Stimulated activated CD8-positive, alpha-beta memory T cell treated with anti-CD3 and anti-CD28 coated beads, Interleukin-15, amount 100 ng/mL, for 1 hour (primary cell): Measurements from ENCODE around the gene IFIH1.

Experiments used
- DNase-seq: peaks from one replicate; pipeline ENCODE4 v3.0.0-alpha.2; 2020; ENCODE audit warnings: low read depth

Gene IFIH1

DNA sequence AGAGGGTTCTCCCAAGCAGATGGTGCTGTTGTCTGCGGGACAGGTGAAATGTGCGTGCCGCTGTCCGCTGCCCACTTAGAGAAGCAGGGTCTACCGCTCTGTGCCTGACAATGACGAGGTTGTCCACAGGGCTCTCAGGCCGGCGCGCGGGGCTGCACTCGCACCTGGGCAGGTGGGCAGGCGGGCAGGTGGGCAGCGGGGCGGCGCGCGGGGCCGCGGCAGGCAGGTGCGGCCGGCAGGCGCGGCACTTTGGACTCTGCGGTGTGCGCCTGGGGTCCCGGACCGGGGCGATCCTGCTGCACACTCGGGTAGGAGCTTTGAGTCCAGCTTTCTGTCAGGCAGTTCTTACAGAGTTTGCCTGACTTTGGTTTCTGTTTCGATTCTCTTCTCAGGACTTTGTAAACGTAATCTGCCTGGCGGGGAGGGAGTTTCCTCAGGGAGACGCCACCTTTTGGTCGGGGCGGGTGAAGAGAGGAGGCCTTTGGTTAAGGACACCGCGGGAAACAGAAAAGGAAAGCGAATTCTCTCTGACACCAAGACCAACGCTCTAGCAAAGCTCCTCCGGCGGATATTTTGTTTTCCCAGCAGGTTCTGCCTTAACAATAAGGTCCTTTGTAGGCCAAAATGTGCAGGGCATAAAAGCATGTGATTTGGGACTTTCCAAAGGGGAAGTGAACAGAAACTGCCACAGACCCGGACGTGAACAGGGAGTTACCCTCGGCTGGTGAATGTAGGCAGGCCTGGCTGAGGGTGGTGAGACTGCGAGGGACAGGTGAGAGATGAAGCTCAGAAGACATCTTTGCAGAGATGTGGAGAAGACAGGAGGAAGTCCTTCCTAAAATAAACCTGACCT lies at the start of gene IFIH1:
IFIH1 (minus strand) TSS at position 357 of the 853 bp plus-strand sequence. CDS start 377 bp downstream, outside the sequence.
- DNase-seq = peak; percentile 48

DNA sequence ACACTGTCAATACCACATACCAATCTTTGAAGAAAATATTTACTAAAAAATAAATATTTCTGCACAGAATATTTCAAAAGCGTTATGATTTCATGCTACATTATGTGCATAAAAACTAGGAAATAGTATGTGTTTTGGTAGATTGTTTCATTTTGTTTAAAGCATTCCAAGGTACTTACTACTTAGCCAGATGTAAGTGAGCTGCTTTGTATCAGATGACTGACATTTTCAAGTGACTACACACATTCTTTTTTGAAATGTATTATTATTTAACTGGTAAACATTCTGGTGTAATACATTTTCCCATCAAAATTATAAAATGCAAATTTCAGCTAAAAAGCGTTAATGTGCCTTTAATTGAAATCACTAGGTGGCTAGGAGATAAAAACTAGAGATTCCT lies 46.9 kb upstream of the IFIH1 start:
- DNase-seq = no peak

DNA sequence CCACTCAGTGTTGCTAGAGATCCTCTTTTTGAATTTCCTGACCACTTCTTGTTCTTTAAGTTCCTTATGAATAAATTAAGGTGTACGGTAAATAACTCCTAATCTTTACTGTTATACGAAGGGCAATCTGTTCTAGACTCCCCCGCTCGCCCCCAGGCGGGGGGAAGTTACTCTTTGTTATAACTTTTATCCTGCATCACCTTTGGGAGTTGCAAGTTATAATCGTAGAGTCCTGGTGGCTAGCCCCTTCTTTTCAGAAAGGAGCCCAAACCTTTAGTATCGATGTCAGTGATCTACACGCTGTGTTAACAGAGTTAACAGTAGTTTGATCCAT lies 26.1 kb upstream of the IFIH1 start:
- DNase-seq = no peak

DNA sequence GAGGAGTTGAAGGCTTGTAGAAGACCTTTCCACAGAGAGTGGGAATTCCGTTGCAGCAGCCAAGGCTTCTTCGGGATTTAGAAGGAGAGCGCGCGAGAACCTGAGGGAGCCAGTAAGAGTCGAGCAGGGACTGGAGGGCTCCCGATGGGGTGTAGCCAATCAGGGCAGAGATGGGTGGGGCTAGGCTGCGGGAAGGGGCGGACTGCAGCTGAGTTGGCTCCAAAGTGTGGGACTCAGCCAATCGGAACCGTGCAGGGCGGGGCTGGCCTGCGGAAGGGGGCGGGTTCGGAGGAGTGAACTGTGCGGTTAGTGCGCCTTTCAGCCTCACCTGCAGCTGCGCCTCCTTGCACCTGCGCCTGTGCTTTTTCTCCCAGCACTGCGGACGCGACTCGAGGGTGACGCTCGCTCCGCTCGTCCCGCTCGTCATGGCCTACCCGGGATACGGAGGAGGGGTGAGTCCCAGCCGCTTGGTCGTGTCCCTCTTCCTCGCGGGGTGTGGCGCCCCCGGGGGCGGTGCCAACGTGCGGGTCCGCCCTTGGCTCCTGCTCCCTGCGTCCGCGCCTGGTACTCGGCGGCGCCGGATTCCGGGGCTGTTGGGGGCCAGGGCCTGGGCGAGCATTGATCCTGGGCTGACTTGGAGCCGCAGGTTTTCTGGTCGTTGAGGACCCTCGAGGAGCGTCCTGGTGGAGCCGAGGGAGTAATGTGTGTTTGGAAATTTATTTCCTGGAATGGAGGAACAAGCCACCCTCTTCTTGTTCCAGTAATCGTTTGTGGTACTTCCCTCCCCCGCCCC lies 25.5 kb upstream of the IFIH1 start, which contains the start of gene GCA:
GCA (plus strand) TSS at position 309 of the 793 bp plus-strand sequence; CDS start at position 426, 117 bp downstream.
- peak; percentile 95 for DNase-seq

DNA sequence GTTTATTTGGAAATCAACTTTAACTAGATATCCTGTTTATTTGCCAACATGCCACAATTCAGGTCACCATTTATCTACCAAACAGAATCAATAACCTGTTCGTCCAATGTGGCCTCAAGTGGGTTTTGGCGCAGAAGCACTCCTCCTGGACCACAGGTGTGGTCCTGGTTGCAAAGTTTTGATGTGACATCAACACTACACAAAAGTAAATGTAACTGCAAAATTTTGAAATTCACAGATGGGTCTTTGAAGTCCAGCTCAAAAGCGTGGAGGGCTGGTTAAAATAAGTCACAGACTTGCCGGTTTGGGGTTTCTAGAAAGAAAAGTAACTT lies 25.0 kb upstream of the IFIH1 start:
- DNase-seq = no peak

DNA sequence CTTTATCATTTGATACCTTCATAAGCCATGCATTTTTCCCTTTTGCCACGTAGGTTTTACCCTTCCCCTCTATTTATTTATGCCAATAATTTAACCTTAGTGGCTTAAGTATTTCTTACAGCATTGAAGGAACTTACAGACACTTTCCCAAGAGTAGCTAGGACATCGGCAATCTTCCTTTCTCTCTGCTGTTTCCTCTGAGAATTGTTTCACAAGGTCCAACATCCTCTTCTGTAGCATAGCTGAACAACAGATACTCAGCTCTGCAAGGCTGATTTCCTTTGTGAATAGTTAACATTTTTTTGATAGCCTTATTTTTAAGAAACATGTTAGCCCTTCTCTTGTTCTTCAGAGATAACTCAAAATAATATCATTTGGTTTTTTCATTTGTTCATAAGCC lies 24.4 kb upstream of the IFIH1 start:
- DNase-seq = no peak

DNA sequence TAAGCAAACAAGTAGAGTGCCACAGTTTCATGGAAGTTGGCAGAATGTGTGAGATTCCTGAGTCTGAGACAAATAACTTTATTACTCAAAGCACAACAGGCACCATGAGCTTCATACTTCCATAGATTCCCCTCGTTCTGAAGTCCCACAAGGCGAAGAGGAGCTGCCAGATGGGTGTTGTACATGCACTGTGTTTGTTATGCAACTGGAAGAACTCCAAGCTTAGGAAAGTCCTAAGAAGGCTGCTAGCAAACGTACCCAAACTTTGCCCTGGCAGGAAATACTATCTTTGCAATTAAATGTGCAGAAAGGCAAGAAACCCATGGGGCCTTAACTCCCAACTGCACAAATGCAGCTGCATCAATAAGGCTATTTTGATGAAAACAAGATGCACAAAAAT lies 23.8 kb upstream of the IFIH1 start:
- DNase-seq = no peak

DNA sequence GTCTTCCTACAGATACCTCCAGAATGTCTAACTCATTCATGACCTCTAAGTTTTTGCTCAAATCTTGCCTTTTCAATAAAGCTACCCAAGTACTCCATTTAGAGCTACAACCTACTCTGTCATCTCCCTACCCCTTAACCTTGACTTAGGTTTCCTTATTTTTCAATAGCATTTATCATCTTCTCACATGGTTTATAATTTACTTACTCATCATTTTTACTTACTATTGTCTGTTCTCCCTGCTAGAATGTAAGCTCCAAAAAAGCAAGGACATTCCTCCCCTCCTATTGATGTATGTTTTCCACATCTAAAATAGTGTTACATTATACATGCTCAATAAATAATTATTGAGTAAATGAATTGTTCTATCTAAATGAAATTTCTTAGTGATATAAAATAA lies 22.3 kb upstream of the IFIH1 start:
- DNase-seq = no peak

DNA sequence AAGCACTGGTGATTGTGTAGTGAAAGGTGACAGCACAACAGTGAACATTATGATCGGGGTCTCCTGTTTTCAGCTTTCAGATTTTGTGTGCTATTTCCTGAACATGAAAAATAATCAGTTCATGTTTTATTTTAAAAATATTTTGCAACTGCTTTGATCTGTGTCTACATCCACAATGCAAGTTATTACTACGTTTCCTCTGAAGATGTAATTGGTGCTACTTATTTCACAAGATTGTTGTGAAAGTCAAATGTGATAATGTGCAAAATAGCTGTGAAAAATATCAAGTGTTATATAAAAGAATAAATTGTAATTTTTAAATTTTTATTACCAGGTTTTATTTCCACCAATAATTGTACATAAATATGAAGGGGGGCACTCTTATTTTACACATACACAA lies 19.4 kb upstream of the IFIH1 start:
- no peak for DNase-seq

DNA sequence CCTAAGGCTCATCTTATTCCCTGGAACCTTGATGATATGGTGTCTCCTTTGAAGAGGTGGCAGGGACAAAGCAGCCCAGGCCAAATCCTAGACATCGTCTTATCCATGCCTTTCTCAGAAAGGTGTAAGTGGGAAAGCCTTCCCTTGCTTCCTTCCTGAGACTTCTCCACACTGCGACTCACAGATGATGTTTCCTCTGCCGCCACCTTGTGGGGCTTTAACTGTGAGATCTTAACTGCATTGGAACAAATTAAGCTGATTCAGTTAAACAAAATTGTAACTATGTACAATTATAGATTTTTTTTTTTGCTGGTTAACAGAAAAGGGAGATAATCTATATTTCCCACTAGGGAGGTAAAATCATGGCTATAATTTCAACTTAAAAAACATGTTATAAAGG lies 15.5 kb upstream of the IFIH1 start:
- no peak for DNase-seq

DNA sequence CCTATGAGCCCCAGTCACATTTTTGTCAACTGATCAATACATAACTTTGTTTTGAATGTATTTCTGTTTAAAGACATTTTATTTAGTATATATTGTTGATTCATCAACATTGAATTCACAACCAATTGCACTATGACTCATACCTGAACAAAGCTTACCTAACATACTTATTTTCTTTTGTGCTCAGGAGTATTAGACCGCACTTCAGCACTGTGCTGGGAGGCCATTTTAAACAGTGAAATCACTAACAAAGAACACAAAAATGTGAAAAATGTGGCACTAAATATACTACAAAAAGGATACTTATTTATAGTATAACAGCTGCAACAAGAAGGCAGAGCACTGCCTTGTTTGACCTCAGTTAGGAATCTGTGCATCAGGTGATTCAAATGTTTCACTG lies 12.4 kb upstream of the IFIH1 start:
- DNase-seq = no peak

DNA sequence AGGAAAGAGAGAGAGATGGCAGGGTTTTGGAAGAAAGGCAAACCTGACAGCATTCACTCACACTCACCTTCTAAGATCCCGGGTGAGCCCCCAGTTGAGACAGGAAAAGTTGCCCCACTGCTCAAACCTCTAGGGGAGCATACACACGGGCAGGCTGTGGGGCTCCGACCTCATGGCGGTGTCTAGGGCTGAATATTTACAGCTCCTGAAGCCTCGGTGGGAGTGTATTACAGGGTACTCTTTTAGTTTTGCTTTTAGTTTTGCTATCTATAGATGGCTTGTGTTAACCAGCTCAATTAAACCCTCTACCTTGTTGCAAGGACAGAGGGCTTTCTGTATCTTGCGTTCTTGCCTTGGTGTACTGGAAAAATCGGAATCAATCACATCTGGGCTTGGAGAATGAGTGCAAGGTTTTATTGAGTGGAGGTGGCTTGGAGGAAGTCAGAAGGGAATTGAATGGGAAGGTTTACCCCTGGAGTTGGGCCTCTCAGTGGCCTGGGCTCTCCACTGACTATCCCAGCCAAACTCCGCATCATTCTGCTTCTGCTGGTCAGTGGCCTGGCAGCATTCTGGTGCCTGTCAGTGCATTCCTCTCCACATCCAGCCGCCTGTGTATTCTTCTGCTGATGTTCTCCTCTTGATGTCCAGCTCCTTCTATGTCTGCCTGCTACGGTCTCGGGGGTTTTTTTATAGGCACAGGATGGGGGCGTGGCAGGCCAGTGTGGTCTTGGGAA lies 10.1 kb upstream of the IFIH1 start:
- DNase-seq = no peak

DNA sequence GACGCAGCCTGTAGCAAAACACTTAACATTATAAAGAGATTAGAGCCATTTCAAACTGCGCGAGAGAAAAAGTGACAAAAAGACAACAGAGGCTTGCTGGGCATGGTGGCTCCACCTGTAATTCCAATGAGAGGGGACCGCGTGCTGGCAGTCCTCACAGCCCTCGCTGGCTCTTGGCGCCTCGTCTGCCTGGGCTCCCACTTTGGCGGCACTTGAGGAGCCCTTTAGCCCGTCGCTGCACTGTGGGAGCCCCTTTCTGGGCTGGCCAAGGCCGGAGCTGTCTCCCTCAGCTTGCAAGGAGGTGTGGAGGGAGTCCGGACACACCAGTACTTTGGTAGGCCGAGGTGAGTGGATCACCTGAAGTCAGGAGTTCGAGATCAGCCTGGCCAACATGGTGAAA lies 9.3 kb upstream of the IFIH1 start:
- DNase-seq = no peak

DNA sequence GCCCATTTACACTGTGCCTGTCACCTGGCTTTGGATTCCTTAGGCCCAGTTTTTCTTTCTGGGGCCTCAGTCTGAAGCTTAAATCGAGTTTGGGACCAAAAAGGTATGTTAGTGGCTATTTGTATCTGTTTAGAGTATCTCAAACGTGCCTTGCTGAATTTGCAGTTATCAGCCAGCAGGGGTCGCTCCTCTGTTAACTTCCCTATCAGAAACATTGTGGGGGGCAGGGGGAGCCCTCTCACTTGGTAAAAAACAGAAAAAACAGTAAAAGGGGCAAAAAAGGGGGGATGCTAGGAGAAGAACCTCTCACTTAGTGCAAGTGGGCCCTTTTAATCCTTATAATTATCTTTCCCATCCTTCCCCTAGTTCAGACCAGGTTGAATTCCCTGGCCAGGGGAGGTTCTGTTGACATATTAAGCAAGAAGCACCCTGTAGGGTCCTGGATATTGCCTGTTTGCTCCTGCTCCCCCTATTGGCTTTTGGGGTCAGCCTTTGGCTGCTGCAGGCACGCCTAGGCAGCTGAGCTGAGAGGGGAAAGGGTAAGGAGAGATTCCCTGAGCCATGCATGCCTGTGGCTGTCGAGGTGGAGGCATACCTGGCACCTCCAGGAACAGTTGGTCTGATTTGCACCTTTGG lies 8.8 kb upstream of the IFIH1 start:
- DNase-seq = no peak

DNA sequence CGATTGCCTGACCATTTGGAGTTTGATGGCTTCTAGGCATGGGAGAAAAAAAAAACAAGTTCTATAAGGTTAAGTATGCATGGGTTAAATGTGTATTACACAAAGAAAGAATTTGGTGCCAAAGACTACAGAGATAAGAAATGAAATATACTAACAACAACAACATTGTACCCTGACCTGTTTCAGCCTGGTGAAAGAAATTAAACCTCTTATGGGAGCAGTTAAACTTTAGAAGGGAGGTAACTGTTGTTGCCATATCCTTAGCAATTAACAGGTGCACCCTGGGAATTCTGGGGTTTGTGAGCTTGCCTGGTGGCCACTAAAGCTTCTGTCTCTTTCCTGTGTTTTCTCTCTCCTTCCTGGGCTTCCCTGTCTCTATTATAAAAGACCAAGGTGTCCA lies 6.5 kb upstream of the IFIH1 start:
- no peak for DNase-seq

DNA sequence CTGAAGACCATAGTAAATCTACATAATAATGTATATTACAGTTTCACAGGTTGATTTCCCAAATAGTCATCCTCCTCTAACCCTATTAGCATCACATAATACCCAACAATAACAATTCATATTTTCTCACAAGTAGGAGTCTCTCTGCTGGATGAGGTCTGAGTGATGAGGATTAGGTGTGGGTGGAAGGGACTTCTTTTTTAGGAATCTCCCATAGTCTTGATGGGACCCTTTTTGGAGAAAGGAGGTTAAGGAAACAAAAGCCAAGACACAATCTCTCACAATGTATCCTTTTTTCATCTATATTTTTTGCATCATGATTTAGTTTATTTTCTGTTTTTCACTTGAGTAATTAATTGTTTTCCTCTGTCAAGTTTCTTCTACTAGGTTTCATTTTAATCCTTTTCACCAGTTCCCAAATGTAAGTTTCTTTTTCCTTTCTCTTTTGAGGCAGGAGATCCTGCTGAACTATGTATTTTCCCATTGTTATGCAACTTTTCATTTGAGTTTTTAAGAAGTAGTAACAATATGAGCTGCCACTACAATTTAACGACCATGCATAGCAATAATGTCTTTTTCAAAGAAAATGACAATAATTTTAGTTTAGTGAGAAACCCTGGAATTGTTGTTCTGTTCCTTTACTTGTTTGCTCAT lies 2.5 kb upstream of the IFIH1 start:
- no peak for DNase-seq

DNA sequence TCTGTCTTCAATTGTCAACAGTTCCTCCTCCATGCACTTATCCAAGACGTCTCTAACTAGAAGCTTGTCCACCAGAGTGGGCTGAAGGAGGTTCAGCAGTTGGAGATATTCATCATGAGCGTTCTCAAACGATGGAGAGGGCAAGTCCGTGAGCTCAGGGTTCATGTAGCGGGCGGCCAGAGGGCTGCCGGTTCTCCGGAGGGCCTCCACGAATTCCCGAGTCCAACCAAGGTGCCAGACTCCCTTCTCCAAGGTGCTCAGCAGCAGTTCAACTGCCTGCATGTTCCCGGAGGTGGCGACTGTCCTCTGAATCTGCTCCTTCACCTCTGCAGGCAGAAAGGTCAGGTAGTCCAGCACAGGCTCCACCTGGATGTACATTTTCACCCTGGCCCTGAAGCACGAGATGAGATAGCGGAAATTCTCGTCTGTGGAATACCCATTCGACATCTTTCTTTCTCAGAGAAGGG lies 590 bp downstream of the IFIH1 start:
- no peak for DNase-seq

DNA sequence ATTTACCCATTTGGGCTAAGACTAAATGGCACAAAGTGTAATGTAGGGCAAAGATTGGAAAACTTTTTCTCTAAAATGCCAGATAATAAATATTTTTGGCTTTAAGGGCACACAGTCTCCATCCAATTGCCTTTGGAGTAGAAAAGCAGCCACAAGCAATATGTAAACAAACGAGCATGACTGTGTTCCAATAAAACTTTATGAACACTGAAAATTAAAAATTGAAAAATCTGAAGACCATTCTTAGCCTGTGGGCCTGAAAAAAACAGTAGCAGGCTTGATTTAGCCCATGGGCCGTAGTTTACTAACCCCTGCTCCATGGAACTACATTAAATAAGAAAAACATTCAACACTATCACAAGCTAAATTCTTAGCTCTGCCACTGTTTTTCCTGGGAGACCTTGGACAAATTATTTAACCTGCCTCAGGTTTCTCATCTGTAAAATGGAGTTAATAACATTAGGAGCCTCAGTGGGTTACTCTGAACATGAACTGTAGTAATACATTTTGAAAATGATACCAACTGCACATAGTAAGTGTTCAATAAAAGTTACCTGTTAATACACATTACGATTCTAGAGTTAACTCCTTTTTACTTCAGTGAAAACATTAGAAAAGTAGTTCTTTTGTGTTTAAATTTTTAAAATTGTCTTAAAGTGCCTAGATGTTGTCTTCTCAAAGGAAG lies 1.3 kb downstream of the IFIH1 start:
- no peak for DNase-seq

DNA sequence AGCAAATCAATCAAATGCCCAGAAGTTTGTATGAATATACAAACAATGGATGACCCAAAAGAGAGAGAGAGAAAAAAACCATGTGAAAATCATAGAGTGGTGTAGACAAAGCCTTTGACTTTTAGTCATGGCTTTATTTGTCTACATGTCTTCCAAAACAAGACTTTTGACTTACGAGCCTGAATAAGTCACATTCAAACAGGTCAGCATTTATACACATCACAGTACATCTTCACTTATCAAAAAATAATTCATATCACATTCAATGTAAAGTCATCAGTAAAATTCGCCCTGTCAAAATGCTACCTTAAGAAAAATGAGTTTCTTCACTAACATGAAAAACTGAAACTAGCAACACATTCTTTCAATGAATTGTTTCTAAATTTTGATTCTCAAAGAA lies 1.9 kb downstream of the IFIH1 start:
- no peak for DNase-seq

DNA sequence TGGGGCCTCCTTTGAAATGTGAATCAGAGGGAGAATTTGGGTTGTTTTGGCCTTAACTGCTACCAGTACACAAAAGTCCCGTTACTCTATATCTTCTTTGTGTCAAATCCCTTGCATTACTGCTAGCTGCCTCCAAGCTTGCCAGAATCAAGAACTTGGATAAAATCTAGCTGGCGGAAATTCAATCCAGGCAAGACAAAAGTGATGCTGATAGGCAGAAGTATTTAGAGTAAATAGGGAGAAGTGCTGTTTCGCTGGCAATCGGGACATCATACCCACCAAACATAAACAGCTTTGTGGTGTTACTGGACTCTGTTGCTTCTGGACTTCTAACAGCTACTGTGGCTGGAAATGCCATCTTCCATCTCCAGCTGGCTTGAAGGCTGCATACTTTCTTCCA lies 2.5 kb downstream of the IFIH1 start:
- no peak for DNase-seq

DNA sequence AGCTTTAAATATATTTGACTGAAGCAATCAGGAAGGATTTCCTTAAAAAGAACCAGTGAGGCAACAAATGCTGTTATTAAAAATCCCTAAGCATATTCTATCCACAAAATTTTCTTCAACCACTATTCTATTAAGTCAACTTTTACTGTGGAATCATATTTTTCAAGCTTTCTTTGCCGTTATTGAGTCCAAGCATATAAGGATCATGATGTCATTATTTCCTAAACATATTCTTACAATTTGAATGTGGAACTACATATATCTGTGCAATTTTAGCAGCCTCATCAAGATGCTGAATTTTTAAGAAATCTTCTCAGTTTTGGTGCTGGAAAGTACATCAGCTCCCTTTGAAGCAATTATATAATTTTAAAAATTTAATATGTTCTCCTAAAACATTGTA lies 5.6 kb downstream of the IFIH1 start:
- no peak for DNase-seq
